ENCODE results near the gene SCLT1. TPM values are rescaled to one million over a fixed set of nuclear protein-coding genes. Genes with fewer than 3 reads are reported as not detected.

SCLT1 gene
- total RNA-seq, 3 donors from 2014 or later = 11.5 to 23.6 (median 18.7) TPM

GRCh38 chr4:128951316-128951715 lies 142.0 kb downstream of the SCLT1 start:
- intact Hi-C loops (cut with DNase I; ENCODE audit: low total_unique reads) = no loop called here
- no peak for DNase-seq (ENCODE audit: low spot score in 2 of 2)

DNA sequence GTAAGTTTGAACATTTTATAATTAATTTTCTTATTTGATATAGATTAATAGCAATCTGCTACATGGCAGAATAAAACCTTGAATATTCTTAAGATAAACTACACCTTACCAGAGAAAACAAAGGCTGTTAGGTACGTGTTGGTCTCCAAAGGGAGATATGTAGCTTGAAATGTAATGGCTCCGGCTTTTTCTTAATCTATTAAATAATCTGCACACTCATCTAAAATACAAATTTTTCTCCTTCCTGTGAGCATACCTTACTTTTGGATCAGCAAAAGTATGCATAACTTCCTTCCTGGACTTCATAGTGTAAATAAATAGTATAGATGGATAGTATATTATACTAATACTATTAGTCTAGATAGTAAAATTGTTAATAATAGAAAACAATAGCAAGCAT lies 142.5 kb downstream of the SCLT1 start:
- Histone ChIP-seq H3K27me3 (no peaks in the 10 kb centered on the region), H3K27ac (no peak overlapping the region), H3K4me3 (no peak overlapping the region), H3K4me1 (no peaks in the 10 kb centered on the region), H3K36me3 (no peaks in the 10 kb centered on the region), H3K9me3 (no peaks in the 10 kb centered on the region)
- DNase-seq (ENCODE audit: low spot score in 2 of 2) = no peak
- TF ChIP-seq CTCF (IDR thresholded peaks at IDR 0.05) (no peak), POLR2AphosphoS5 (IDR thresholded peaks at IDR 0.05) (no peak)
- intact Hi-C loops (cut with DNase I; ENCODE audit: low total_unique reads) = no loop called here

More at GRCh38 chr4:128951316-128951715, 142.0 kb downstream of the SCLT1 start:
- H3K4me3 ChIP-seq = no peak overlapping the region
- H3K27ac ChIP-seq = no peak overlapping the region
- H3K9me3 ChIP-seq = no peaks in the 10 kb centered on the region
- no peaks in the 10 kb centered on the region for H3K27me3 ChIP-seq
- TF ChIP-seq POLR2AphosphoS5 (IDR thresholded peaks at IDR 0.05) (no peak), POLR2A (IDR thresholded peaks at IDR 0.05) (no peak), CTCF (IDR thresholded peaks at IDR 0.05) (no peak)
- H3K36me3 ChIP-seq = no peaks in the 10 kb centered on the region
- no peaks in the 10 kb centered on the region for H3K4me1 ChIP-seq

DNA sequence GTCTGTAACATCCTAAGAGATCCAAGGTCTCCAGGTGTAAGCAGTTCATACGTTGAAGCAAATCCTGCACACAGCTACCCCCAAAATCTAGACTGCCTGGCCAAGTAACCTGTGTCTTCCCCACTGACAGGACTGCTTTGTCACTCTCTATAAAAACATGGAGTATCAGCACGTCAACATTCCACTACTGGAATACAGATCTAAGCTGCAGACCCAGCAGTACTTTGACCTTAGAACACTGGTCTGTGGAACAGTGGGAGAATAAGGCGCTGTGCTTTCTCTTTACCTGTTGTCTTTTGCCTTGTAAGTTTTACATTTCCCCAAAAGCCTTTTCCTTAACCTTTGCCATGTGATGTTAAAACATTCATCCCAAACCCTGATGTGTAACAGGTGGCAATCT lies 146.4 kb downstream of the SCLT1 start:
- no peak for DNase-seq (ENCODE audit: low spot score in 2 of 2)
- H3K27ac ChIP-seq = no peak overlapping the region
- intact Hi-C loops (cut with DNase I; ENCODE audit: low total_unique reads) = no loop called here
- no peaks in the 10 kb centered on the region for H3K27me3 ChIP-seq
- no peak overlapping the region for H3K4me3 ChIP-seq
- H3K4me1 ChIP-seq = no peaks in the 10 kb centered on the region
- H3K36me3 ChIP-seq = no peaks in the 10 kb centered on the region
- no peaks in the 10 kb centered on the region for H3K9me3 ChIP-seq
- TF ChIP-seq CTCF (IDR thresholded peaks at IDR 0.05) = no peak
- no peak for TF ChIP-seq POLR2AphosphoS5 (IDR thresholded peaks at IDR 0.05)
- no peak for TF ChIP-seq POLR2A (IDR thresholded peaks at IDR 0.05)

- Histone ChIP-seq H3K4me3 (no peak overlapping the region), H3K36me3 (no peaks in the 10 kb centered on the region), H3K27ac (no peak overlapping the region), H3K4me1 (no peaks in the 10 kb centered on the region), H3K9me3 (no peaks in the 10 kb centered on the region), H3K27me3 (no peaks in the 10 kb centered on the region)
- no peak for DNase-seq (ENCODE audit: low spot score in 2 of 2)
- no peak for TF ChIP-seq POLR2AphosphoS5 (IDR thresholded peaks at IDR 0.05)
- TF ChIP-seq POLR2A (IDR thresholded peaks at IDR 0.05) = no peak
- TF ChIP-seq CTCF (IDR thresholded peaks at IDR 0.05) = no peak
- intact Hi-C loops (cut with DNase I; ENCODE audit: low total_unique reads) = no loop called here
These were observed 150.7 kb downstream of the SCLT1 start for GRCh38 chr4:128942607-128943006.

- Histone ChIP-seq H3K4me1 (no peaks in the 10 kb centered on the region), H3K27ac (no peak overlapping the region), H3K9me3 (no peaks in the 10 kb centered on the region), H3K36me3 (no peaks in the 10 kb centered on the region), H3K4me3 (no peak overlapping the region), H3K27me3 (no peaks in the 10 kb centered on the region)
- no peak for DNase-seq (ENCODE audit: low spot score in 2 of 2)
- TF ChIP-seq POLR2AphosphoS5 (IDR thresholded peaks at IDR 0.05) = no peak
- no peak for TF ChIP-seq POLR2A (IDR thresholded peaks at IDR 0.05)
- TF ChIP-seq CTCF (IDR thresholded peaks at IDR 0.05) = no peak
- intact Hi-C loops (cut with DNase I; ENCODE audit: low total_unique reads) = no loop called here
These were observed 152.4 kb downstream of the SCLT1 start for GRCh38 chr4:128940971-128941370.

Data from breast epithelium (tissue), 4 donors.